GM15510 (cell line): ENCODE results near the gene INPP5E.

ENCODE experiments used
- POLR2A ChIP-seq: IDR thresholded peaks from 3 replicates; pipeline ENCODE4 v1.6.1; 2011; ENCODE audit warnings: borderline replicate concordance; ENCODE audit not compliant: insufficient read length; ENCODE audit errors: extremely low read depth

Gene INPP5E

GRCh38 chr9:136439481-136440408 is at the start of gene INPP5E:
INPP5E (minus strand) TSS chr9:136439845; CDS start chr9:136439419, 426 bp downstream.
- TF ChIP-seq POLR2A = peak; percentile 64

DNA sequence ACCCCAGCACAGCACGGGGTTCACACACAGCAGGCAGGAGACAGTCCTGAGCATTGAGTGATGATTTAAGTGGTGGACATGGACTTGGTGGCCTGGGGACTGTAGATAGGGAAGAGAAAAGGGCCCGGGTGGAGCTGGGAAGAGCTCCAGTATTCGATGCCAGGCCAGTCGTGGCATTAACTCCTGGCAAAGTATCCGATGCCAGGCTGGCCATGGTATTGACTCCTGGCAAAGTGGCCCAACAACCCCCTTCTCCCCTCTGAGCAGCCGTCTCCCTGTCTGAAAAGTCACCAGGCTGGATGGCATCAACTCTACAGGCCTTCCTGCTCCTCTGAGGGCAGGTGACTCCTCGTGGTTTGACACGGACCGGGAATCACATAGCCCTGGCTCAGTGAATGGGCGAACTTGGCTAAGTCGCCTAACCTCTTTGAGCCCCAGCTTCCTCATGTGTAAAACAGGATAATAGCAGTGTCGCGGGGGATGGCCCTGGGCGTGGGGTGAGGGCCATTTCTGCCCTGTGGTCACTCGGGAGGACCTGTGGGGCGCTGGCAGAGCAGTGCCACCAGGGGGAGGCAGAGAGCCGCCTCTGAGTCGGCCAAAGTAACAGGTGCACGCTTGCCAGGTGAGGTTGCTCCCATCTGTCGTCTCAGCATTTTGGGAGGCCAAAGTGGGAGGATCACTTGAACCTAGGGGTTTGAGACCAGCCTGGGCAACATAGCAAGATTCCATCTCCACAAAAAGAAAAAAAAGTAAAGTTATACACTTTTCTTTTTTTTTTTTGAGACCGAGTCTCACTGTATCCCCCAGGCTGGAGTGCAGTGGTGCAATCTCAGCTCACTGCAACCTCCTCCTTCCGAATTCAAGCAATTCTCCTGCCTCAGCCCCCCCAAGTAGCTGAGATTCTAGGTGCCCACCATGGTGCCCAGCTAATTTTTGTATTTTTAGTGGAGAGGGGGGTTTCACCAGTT is 48.9 kb upstream of the INPP5E start:
- TF ChIP-seq POLR2A = no peak

DNA sequence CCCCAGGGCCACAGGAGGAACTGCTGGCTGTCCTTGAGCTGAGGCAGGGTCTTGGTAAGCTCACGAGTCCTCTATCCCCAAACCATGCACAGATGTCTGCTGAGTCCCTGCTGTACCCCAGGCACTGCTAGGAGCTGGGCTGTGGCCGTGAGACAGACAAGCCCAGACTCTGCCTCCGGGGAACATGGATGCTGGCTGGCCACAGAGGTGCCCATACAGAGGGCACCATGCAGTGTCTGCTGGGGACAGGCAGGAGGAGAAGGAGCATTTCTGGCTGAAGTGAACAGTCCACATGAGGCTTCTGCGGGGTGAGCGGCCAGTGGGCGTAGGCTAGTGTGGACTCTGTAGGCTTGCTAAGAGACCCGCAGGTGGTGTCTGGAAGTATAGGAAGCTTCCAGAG is 48.0 kb upstream of the INPP5E start:
- TF ChIP-seq POLR2A = no peak

DNA sequence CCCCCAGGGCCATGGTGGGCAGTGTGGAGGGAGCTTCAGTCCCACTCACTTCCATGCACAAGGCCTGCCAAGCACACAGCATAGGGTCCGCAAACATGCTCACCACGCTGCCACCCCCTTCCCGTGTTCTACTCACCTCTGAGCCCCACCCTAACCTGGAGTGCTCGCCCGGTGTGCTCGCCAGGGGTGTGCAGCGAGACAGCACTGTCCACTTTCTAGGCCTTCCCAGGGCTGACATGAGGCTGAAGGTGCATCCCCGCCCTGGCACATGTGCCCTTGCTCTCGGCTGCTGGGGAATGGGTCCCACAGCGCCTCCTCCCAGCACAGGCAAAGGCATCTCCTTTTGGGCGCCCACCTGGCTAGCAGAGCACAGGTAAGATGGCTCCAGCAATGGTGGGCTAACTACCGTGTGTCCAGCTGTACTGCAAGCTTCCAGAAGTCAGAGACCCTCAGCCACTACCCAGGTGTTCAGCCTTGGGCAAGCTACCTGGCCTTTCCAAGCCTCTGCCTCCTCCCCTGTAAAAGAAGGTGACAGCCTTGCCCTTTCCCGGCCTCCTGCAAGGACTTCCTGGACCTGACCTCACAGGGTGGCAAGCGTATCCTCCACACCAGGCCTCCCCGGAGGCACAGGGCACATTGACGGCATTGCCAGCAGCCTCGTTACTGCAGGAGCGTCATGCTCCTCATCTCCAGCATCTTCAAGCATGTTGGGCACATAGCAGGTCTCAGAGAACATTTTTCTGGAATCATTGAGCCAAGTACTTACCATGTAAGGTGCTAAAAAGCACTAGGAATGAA is 47.4 kb upstream of the INPP5E start:
- TF ChIP-seq POLR2A = no peak

GRCh38 chr9:136486131-136486530 is 46.5 kb upstream of the INPP5E start:
- no peak for TF ChIP-seq POLR2A

DNA sequence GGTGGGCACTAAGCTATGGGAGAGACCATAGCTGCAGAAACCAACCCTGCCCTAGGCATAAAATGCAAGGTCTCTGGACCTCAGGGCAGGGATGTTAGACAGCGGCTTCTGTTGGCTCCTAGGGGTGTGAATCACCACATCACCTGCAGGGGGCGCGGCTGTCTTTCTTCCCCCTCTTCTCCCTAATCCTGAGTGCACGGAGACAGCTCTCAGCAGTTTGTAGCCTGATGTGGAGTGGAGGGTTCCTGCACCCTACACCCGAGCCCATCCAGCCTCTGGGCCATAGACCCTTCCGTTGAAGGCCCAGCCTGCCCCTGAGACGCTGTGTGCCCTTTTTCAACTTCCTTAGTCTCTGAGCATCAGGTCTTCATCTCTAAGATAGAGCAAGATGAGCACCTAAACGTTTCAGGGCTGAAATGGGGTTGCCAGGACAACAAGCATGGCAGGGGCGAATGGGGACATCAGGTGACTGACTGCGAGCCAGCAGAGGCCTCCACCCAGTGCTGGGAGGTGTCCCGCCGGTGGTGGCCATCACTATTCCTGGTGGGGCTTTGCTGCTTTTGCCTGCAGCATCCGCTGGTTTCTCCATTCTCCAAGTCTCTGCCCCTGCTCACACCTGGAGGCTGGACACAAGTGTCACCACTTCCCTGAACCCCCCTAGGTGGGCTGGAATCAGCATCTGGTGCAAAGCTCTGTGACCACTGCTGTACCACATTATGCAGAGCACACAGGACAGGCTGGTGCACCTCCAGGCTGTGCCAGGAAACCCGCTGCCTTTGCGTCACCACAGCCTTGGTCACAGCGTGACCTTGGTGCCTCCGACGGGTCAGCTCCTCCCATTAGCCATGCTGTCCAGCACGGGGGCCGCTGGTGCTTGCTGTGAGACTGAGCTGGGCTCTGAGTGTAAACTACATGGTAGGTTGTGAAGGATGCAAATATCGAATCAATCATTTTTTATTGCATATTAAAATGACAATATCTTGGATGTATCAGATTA is 45.7 kb upstream of the INPP5E start:
- no peak for TF ChIP-seq POLR2A

DNA sequence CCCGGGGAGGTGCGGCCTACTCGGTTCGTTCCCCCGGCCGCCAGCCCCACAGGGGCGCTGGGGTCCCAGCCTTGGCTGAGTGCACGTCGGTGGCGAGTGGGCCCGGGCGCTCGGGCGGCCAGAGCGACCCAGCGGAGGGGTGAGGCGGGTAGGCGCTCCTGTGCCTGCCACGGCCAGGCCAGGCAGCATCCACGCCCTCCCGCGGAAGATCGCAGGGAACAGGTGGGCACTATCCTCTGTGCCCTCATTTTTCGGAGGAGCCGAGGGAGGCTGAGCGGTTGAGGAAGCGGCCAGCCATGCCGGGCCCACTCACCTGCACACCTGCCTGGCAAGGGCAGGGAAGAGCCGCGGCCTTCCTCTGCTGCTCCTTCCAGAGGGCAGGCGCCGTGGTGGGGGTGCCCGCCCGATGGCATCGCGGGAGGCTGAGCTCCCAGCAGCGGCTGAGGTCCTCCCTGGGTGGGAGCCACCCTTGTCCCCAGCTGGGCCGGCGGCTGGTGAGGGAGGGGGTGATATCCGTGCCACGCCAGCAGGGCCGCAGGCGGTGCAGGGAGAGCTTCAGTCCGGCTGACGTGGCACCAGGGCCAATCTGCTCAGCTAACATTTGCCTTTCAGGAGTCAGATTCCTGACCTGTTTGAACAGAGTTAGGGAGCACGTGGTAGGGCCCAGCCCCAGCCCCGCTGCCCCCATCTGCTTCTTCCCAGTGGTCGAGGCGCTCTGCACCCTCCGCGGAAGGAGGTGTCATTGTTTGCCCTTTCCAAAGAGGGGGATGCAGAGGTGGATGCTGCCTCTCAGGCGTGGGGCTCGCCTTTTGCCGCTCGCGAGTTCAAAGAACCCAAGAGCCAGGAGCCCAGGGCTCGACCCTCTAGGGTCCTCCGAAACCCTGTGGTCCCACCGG is 44.8 kb upstream of the INPP5E start:
- TF ChIP-seq POLR2A = no peak

GRCh38 chr9:136483589-136484152 is 44.0 kb upstream of the INPP5E start:
- peak; percentile 57 for TF ChIP-seq POLR2A

GRCh38 chr9:136482793-136483588 is 43.3 kb upstream of the INPP5E start, which contains the start of gene SEC16A:
SEC16A (minus strand) TSS chr9:136483040; CDS start chr9:136477615, 5,425 bp downstream.
- TF ChIP-seq POLR2A = peak; percentile 92

DNA sequence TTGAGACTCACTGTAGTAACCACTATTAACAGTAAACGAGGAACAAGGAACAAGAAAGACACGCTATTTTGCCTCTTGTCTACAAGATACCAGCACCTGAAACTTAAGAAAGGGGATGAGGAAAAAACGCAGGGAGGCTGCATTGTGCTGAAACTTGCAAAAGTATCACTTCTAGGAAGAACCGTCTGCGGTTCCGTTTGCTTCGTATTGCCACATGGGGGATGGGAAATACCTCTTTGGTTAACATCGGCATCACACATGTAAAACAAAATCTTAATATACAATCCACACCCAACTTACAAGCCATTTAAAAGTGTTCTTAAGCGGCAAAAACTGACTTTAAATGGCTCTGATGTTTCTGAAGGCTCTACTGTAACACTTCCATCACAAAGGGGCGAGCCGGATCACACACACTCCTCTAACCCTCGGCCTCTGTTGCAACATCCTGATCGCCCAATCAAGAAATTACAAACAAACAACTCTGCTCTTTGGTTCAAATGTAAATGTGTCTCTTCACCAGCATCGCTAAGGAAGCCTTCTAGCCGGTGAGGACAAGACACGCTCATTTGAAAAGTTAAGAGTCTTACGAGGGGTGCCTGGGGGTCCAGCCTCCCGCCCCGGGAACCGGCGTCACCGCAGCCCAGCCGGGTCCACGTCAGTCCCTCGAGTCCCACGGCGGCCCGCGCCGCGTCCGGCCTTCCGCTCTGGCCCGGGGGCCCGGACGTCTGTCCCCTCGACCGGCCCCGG is 42.6 kb upstream of the INPP5E start:
- no peak for TF ChIP-seq POLR2A
